ENCODE data around the gene ACP3. TPM values are rescaled to one million over a fixed set of nuclear protein-coding genes. Genes with fewer than 3 reads are reported as not detected.

Gene ACP3
- polyA plus RNA-seq, 1 donor from 2014 or later = not detected

GRCh38 chr3:132346841-132347736 lies 29.9 kb downstream of the ACP3 start:
- Histone ChIP-seq H3K36me3 (ENCODE audit: insufficient read depth, low read length) (no peaks in the 10 kb centered on the region), H3K27ac (ENCODE audit: low read length) (no peak overlapping the region), H3K27me3 (ENCODE audit: insufficient read depth, low read depth, low read length) (no peaks in the 10 kb centered on the region), H3K4me2 (ENCODE audit: low read length) (no peak overlapping the region), H3K9ac (ENCODE audit: low read length) (no peak overlapping the region), H2AFZ (ENCODE audit: low read depth, low read length) (no peak overlapping the region), H4K20me1 (ENCODE audit: insufficient read depth) (no peaks in the 10 kb centered on the region), H3K9me2 (ENCODE audit: insufficient read depth, low read length) (no peaks in the 10 kb centered on the region), H3K79me2 (replicated peaks; ENCODE audit: insufficient read depth, low read length) (no peaks in the 10 kb centered on the region), H3K9me3 (ENCODE audit: low read length) (no peaks in the 10 kb centered on the region), H3K4me3 (ENCODE audit: low read length) (no peak overlapping the region), H3F3A (ENCODE audit: insufficient read depth, low read length, poor library complexity, severe bottlenecking) (no peaks in the 10 kb centered on the region)
- TF ChIP-seq, protein P1, sequence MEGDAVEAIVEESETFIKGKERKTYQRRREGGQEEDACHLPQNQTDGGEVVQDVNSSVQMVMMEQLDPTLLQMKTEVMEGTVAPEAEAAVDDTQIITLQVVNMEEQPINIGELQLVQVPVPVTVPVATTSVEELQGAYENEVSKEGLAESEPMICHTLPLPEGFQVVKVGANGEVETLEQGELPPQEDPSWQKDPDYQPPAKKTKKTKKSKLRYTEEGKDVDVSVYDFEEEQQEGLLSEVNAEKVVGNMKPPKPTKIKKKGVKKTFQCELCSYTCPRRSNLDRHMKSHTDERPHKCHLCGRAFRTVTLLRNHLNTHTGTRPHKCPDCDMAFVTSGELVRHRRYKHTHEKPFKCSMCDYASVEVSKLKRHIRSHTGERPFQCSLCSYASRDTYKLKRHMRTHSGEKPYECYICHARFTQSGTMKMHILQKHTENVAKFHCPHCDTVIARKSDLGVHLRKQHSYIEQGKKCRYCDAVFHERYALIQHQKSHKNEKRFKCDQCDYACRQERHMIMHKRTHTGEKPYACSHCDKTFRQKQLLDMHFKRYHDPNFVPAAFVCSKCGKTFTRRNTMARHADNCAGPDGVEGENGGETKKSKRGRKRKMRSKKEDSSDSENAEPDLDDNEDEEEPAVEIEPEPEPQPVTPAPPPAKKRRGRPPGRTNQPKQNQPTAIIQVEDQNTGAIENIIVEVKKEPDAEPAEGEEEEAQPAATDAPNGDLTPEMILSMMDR (IDR thresholded peaks at IDR 0.05; ENCODE audit: poor library complexity, severe bottlenecking) = no peak
- TF ChIP-seq SMC3 (conservative IDR thresholded peaks at IDR 0.05; ENCODE audit: poor library complexity) (no peak), MXI1 (conservative IDR thresholded peaks at IDR 0.05; ENCODE audit: poor library complexity, severe bottlenecking) (no peak), TAF1 (IDR thresholded peaks at IDR 0.05; ENCODE audit: low read depth) (no peak), EZH2 (IDR thresholded peaks at IDR 0.05; ENCODE audit: borderline replicate concordance, insufficient read depth, low read length, poor library complexity, severe bottlenecking) (no peak), REST (IDR thresholded peaks at IDR 0.05; ENCODE audit: borderline replicate concordance) (no peak), POLR2AphosphoS5 (IDR thresholded peaks at IDR 0.05) (no peak)

DNA sequence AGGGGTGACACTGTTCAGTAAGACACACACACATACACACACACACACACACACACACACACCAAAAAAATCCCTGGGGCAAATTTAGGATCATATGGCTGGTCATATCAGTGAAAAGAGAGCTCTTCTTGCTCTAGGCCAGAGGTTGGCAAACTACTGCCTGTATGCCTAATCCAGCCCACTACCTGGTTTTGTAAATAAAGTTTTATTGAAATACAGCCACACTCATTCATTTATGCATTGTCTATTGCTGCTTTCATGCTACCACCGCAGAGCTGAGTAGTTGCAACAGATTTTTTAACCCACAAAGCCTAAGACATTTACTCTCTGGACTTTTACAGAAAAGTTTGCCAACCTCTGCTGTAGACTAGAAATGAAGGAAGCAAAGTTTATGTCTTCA lies 30.6 kb downstream of the ACP3 start:
- Histone ChIP-seq H3K9ac (ENCODE audit: low read length) (no peak overlapping the region), H3K36me3 (ENCODE audit: insufficient read depth, low read length) (no peaks in the 10 kb centered on the region), H3K27me3 (ENCODE audit: insufficient read depth, low read depth, low read length) (no peaks in the 10 kb centered on the region), H3K27ac (ENCODE audit: low read length) (no peak overlapping the region), H3K9me2 (ENCODE audit: insufficient read depth, low read length) (no peaks in the 10 kb centered on the region), H3K79me2 (replicated peaks; ENCODE audit: insufficient read depth, low read length) (no peaks in the 10 kb centered on the region), H3F3A (ENCODE audit: insufficient read depth, low read length, poor library complexity, severe bottlenecking) (no peaks in the 10 kb centered on the region), H3K4me2 (ENCODE audit: low read length) (no peak overlapping the region), H3K4me3 (ENCODE audit: low read length) (no peak overlapping the region), H2AFZ (ENCODE audit: low read depth, low read length) (no peak overlapping the region), H4K20me1 (ENCODE audit: insufficient read depth) (no peaks in the 10 kb centered on the region), H3K9me3 (ENCODE audit: low read length) (no peaks in the 10 kb centered on the region)
- no peak for TF ChIP-seq RAD21 (conservative IDR thresholded peaks at IDR 0.05)
- no peak for TF ChIP-seq EZH2 (IDR thresholded peaks at IDR 0.05; ENCODE audit: borderline replicate concordance, insufficient read depth, low read length, poor library complexity, severe bottlenecking)
- TF ChIP-seq SMC3 (conservative IDR thresholded peaks at IDR 0.05; ENCODE audit: poor library complexity) = no peak
- no peak for TF ChIP-seq REST (IDR thresholded peaks at IDR 0.05; ENCODE audit: borderline replicate concordance)
- TF ChIP-seq MXI1 (conservative IDR thresholded peaks at IDR 0.05; ENCODE audit: poor library complexity, severe bottlenecking) = no peak

Data from neural cell (in vitro differentiated cells).